Neural cell (in vitro differentiated cells): ENCODE results near the gene EVA1A. TPM values are rescaled to one million over a fixed set of nuclear protein-coding genes. Genes with fewer than 3 reads are reported as not detected.

ENCODE experiments used
- H2AFZ ChIP-seq: fragments of 200-600, 300-800 bp; sonication (generic), shearing (Covaris generic); 2 replicates; pipeline ENCODE4 v1.6.0; 2014; ENCODE audit warnings: low read depth, mild to moderate bottlenecking, antibody characterized with exemption, low read length, moderate library complexity
- H3F3A ChIP-seq: fragments of 200-600 bp; shearing (Covaris generic); 2 replicates; pipeline ENCODE4 v1.6.1; 2016; ENCODE audit warnings: mild to moderate bottlenecking, moderate library complexity, mixed read lengths, antibody characterized with exemption, low read length; ENCODE audit not compliant: insufficient read depth, poor library complexity, severe bottlenecking
- H3K27ac ChIP-seq: fragments of 200-600, 300-800 bp; sonication (generic), shearing (Covaris generic); 2 replicates; pipeline ENCODE4 v1.5.1; 2014; ENCODE audit warnings: mild to moderate bottlenecking, low read length, moderate library complexity
- H3K27me3 ChIP-seq: fragments of 300-800, 200-600 bp; sonication (generic), shearing (Covaris generic); 2 replicates; pipeline ENCODE4 v1.6.0; 2014; ENCODE audit warnings: mild to moderate bottlenecking, low read depth, low read length, moderate library complexity; ENCODE audit not compliant: insufficient read depth
- H3K36me3 ChIP-seq: fragments of 300-800, 200-600 bp; sonication (generic), shearing (Covaris generic); 2 replicates; pipeline ENCODE4 v1.5.1; 2014; ENCODE audit warnings: mild to moderate bottlenecking, antibody characterized with exemption, low read length, moderate library complexity; ENCODE audit not compliant: insufficient read depth
- H3K4me2 ChIP-seq: fragments of 300-800, 200-600 bp; sonication (generic), shearing (Covaris generic); 2 replicates; pipeline ENCODE4 v1.6.0; 2014; ENCODE audit warnings: mild to moderate bottlenecking, low read length
- H3K4me3 ChIP-seq: fragments of 300-800, 200-600 bp; sonication (generic), shearing (Covaris generic); 2 replicates; pipeline ENCODE4 v1.5.1; 2014; ENCODE audit warnings: mild to moderate bottlenecking, low read length, moderate library complexity
- H3K79me2 ChIP-seq: fragments of 200-600 bp; shearing (Covaris generic); replicated peaks from 2 replicates; pipeline ENCODE4 v1.6.0; 2014; ENCODE audit warnings: mild to moderate bottlenecking, low read length, moderate library complexity; ENCODE audit not compliant: insufficient read depth
- H3K9ac ChIP-seq: fragments of 300-800, 200-600 bp; sonication (generic), shearing (Covaris generic); 2 replicates; pipeline ENCODE4 v1.6.1; 2016; ENCODE audit warnings: mild to moderate bottlenecking, low read length, mixed read lengths
- H3K9me2 ChIP-seq: fragments of 200-600 bp; shearing (Covaris generic); 2 replicates; pipeline ENCODE4 v1.6.1; 2016; ENCODE audit warnings: mild to moderate bottlenecking, low read length, mixed read lengths; ENCODE audit not compliant: insufficient read depth
- H3K9me3 ChIP-seq: fragments of 200-600, 300-800 bp; sonication (generic), shearing (Covaris generic); 2 replicates; pipeline ENCODE4 v1.6.1; 2016; ENCODE audit warnings: mild to moderate bottlenecking, mixed run types, low read length, moderate library complexity, mixed read lengths
- H4K20me1 ChIP-seq: fragments of 200-600 bp; shearing (Covaris generic); 2 replicates; pipeline ENCODE4 v1.6.1; 2016; ENCODE audit warnings: mild to moderate bottlenecking, mixed run types; ENCODE audit not compliant: insufficient read depth
- CTCF ChIP-seq: fragments of 450-650 bp; IDR thresholded peaks from 2 replicates; pipeline ENCODE4 v1.5.1; 2014; ENCODE audit warnings: antibody characterized with exemption, mild to moderate bottlenecking, moderate library complexity; ENCODE audit not compliant: poor library complexity, severe bottlenecking
- EP300 ChIP-seq: fragments of 450-650 bp; conservative IDR thresholded peaks from 2 replicates; pipeline ENCODE4 v1.6.1; 2014; ENCODE audit warnings: antibody characterized with exemption, mild to moderate bottlenecking, moderate library complexity; ENCODE audit not compliant: poor library complexity, severe bottlenecking
- EZH2 ChIP-seq: fragments of 200-600, 300-800 bp; shearing (Covaris generic), sonication (generic); IDR thresholded peaks from 2 replicates; pipeline ENCODE4 v1.6.1; 2014; ENCODE audit warnings: antibody characterized with exemption, low read length, borderline replicate concordance, mild to moderate bottlenecking; ENCODE audit not compliant: insufficient read depth, poor library complexity, severe bottlenecking
- MXI1 ChIP-seq: fragments of 450-650 bp; conservative IDR thresholded peaks from 2 replicates; pipeline ENCODE4 v1.6.1; 2014; ENCODE audit warnings: antibody characterized with exemption, mild to moderate bottlenecking; ENCODE audit not compliant: poor library complexity, severe bottlenecking
- POLR2AphosphoS5 ChIP-seq: IDR thresholded peaks from 2 replicates; pipeline ENCODE4 v1.6.1; 2012
- RAD21 ChIP-seq: fragments of 450-650 bp; conservative IDR thresholded peaks from 2 replicates; pipeline ENCODE4 v1.6.1; 2014; ENCODE audit warnings: antibody characterized with exemption, mild to moderate bottlenecking, moderate library complexity
- REST ChIP-seq: IDR thresholded peaks from 2 replicates; pipeline ENCODE4 v1.6.1; 2012; ENCODE audit warnings: borderline replicate concordance
- SMC3 ChIP-seq: fragments of 450-650 bp; conservative IDR thresholded peaks from 2 replicates; pipeline ENCODE4 v1.6.1; 2014; ENCODE audit warnings: antibody characterized with exemption, mild to moderate bottlenecking, moderate library complexity; ENCODE audit not compliant: poor library complexity
- TAF1 ChIP-seq: IDR thresholded peaks from 2 replicates; pipeline ENCODE4 v1.6.1; 2012; ENCODE audit warnings: low read depth
- polyA plus RNA-seq: library from polyadenylated mRNA; depleted of rRNA; stranded (reverse); fragments of >200 nt; gene quantifications from 2 replicates; pipeline ENCODE4 v1.2.3, GENCODE V29; 2014

EVA1A gene
- polyA plus RNA-seq, 1 donor from 2014 or later, result not detected

- H3K4me2 ChIP-seq, result no peak overlapping the region
- no peak for TF ChIP-seq EP300
- no peak for TF ChIP-seq EZH2
- TF ChIP-seq MXI1, result no peak
- TF ChIP-seq TAF1, result no peak
- TF ChIP-seq RAD21, result no peak
- no peak for TF ChIP-seq CTCF
- TF ChIP-seq SMC3, result no peak
- no peak for TF ChIP-seq REST
- TF ChIP-seq POLR2AphosphoS5, result no peak
Observed at GRCh38 chr2:75596784-75597183, 36.0 kb upstream of the EVA1A start.

GRCh38 chr2:75595541-75596395 lies 35.0 kb upstream of the EVA1A start:
- Histone ChIP-seq H3K27ac (no peak overlapping the region), H3K4me3 (no peak overlapping the region), H4K20me1 (no peaks in the 10 kb centered on the region), H3K9me2 (no peaks in the 10 kb centered on the region), H3K27me3 (no peaks in the 10 kb centered on the region), H3K4me2 (no peak overlapping the region), H2AFZ (no peak overlapping the region), H3K79me2 (no peaks in the 10 kb centered on the region), H3K9ac (no peak overlapping the region), H3F3A (no peaks in the 10 kb centered on the region), H3K9me3 (no peaks in the 10 kb centered on the region), H3K36me3 (no peaks in the 10 kb centered on the region)
- TF ChIP-seq POLR2AphosphoS5, result no peak
- TF ChIP-seq RAD21, result no peak
- no peak for TF ChIP-seq SMC3
- no peak for TF ChIP-seq EP300
- TF ChIP-seq CTCF, result no peak
- no peak for TF ChIP-seq TAF1
- TF ChIP-seq REST, result no peak
- no peak for TF ChIP-seq MXI1
- TF ChIP-seq EZH2, result no peak

More at GRCh38 chr2:75596784-75597183, 36.0 kb upstream of the EVA1A start:
- Histone ChIP-seq H3K9ac (no peak overlapping the region), H3K79me2 (no peaks in the 10 kb centered on the region), H3K27me3 (no peaks in the 10 kb centered on the region), H3K4me3 (no peak overlapping the region), H3K27ac (no peak overlapping the region), H3K9me2 (no peaks in the 10 kb centered on the region), H2AFZ (no peak overlapping the region), H3K9me3 (no peaks in the 10 kb centered on the region), H3F3A (no peaks in the 10 kb centered on the region), H3K36me3 (no peaks in the 10 kb centered on the region), H4K20me1 (no peaks in the 10 kb centered on the region)
